Measurements from ENCODE around the gene TMEM135.

Gene TMEM135

GRCh38 chr11:87372065-87372464, 334.3 kb downstream of the TMEM135 start:
- TF ChIP-seq ZNF274 (IDR thresholded peaks at IDR 0.05; ENCODE audit: low read depth, low read length), result no peak
- no peak overlapping the region for H3K4me3 ChIP-seq (ENCODE audit: low read length)
